H7 (cell line): ENCODE measurements around the gene CDK17. TPM values are rescaled to one million over a fixed set of nuclear protein-coding genes. Genes with fewer than 3 reads are reported as not detected.

Experiments used
- DNase-seq: peaks from one replicate; pipeline ENCODE4 v3.0.0; 2012
- H3K27me3 ChIP-seq: 2 replicates; pipeline ENCODE4 v1.6.0; 2011; ENCODE audit warnings: mild to moderate bottlenecking, low read length; ENCODE audit not compliant: control insufficient read depth, insufficient read depth
- H3K36me3 ChIP-seq: replicated peaks from 2 replicates; pipeline ENCODE4 v1.5.1; 2011; ENCODE audit warnings: low read length; ENCODE audit not compliant: control insufficient read depth, insufficient read depth
- H3K4me3 ChIP-seq: 2 replicates; pipeline ENCODE4 v1.5.1; 2011; ENCODE audit warnings: low read depth, mild to moderate bottlenecking, control low read depth, low read length, moderate library complexity; ENCODE audit not compliant: insufficient read depth
- total RNA-seq: library from RNA; depleted of rRNA; stranded (reverse); fragments of >200 nt; shearing (Covaris generic); gene quantifications from 2 replicates; pipeline ENCODE4 v1.2.3, GENCODE V29; 2014; rRNA removed

The CDK17 gene
- total RNA-seq, 1 experiment from 2014 or later = 25.5 TPM

DNA sequence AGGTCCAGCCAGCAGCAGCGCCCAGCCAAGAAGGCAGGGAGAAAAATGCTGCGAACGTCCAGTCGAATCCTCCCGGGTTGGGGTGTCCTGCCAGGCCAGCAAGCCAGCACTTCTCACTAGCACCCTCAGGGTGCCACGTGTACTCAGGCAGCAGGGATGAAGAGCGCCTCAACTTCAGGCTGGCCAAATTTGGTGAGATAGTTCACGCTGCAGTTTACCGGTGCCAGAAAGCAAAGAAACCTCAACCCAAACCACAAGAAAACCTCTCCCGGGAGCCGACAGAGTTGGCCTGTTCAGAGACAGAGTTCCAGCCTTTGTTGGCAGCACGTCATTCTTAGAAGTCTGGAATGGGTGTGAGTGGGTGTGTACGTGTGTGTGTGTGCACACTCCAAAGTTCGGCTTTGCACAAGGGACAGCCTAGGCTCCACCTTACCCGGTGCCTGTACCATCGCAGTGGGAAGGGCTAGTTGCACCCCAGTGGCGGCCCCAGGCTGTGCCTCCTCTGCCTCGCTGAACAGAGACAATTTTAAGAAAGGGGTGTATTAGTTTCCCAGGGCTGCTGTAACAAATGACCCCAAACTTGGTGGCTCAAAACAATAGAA, 163.9 kb downstream of the CDK17 start:
- no peaks in the 10 kb centered on the region for H3K36me3 ChIP-seq
- no peak for DNase-seq
- H3K4me3 ChIP-seq = no peak overlapping the region
- no peaks in the 10 kb centered on the region for H3K27me3 ChIP-seq

GRCh38 chr12:96235484-96235826, 164.8 kb downstream of the CDK17 start:
- no peak overlapping the region for H3K4me3 ChIP-seq
- no peaks in the 10 kb centered on the region for H3K36me3 ChIP-seq
- H3K27me3 ChIP-seq = no peaks in the 10 kb centered on the region
- no peak for DNase-seq

DNA sequence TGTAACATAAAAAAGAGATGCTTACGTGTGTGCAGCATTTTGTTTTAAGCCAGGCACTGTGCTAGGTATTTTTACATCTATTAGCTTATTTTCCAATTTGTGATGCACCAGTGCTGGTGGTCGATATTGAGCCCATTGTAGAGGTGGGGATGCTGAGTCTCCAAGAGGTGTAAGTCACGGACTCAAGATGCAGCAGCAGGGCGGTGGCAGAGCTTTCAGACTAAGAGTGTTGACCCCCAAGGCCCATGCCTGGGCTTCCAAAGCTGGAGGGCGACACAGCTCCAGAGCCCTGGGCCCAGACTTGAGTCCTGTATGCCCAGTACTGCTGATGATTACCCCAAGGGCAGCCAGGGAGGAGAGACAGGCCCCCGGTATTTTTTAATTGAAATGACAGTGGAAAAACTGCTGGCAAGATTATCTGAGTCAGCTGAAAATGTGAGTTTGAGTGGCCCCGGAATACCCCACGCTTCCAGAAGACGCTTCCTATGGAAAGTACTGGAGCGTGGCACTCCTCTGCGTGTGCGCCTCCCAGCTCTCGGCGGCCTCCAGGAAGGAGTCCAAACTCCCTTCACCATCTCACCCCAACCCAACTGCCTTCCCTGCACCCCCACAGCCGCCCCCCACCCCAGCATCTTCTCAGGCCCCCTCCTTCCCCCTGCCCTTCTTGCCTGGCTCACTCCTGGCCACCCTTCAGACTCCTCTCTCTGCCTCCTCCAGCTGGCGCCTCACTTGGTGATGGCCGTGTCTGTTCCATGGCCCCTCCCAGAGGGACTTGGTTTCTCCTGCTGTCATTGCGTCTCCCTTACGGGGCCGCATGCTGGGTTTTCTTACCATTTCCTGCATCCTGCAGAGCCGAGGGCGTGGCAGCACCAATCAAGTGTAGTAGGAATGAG, 165.4 kb downstream of the CDK17 start:
- H3K27me3 ChIP-seq = no peaks in the 10 kb centered on the region

GRCh38 chr12:96233939-96234461, 166.2 kb downstream of the CDK17 start:
- DNase-seq = no peak
- Histone ChIP-seq H3K27me3 (no peaks in the 10 kb centered on the region), H3K36me3 (no peaks in the 10 kb centered on the region), H3K4me3 (no peak overlapping the region)

More for the DNA sequence above, 165.4 kb downstream of the CDK17 start:
- no peaks in the 10 kb centered on the region for H3K36me3 ChIP-seq
- no peak for DNase-seq
- no peak overlapping the region for H3K4me3 ChIP-seq

DNA sequence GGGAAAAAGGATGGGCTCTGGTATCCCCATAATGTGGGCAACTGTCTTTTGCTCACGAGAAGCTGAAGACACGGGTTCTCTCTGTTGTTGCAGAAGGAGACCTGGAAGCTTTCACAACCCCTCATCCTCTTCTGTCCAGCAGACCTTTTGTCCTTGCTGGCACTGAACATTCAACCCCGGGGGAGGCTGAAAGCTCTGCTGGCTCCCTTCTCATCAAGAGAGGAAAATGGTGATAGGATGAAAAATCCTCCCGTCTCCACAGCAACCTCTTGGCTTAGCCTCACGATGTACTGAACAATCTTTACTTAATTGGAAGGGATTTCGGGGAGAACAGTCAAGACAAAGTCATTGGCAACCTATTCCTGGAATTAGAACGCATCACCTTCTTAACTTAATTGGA, 167.1 kb downstream of the CDK17 start:
- DNase-seq = no peak
- Histone ChIP-seq H3K27me3 (no peaks in the 10 kb centered on the region), H3K4me3 (no peak overlapping the region), H3K36me3 (no peaks in the 10 kb centered on the region)

- no peaks in the 10 kb centered on the region for H3K27me3 ChIP-seq
- H3K36me3 ChIP-seq = peaks cover 2% of the 10 kb centered on the region; the same call in 1 of the 2 replicates
- DNase-seq = no peak
- H3K4me3 ChIP-seq = no peak overlapping the region
These were observed 169.6 kb downstream of the CDK17 start for GRCh38 chr12:96230646-96231045.

DNA sequence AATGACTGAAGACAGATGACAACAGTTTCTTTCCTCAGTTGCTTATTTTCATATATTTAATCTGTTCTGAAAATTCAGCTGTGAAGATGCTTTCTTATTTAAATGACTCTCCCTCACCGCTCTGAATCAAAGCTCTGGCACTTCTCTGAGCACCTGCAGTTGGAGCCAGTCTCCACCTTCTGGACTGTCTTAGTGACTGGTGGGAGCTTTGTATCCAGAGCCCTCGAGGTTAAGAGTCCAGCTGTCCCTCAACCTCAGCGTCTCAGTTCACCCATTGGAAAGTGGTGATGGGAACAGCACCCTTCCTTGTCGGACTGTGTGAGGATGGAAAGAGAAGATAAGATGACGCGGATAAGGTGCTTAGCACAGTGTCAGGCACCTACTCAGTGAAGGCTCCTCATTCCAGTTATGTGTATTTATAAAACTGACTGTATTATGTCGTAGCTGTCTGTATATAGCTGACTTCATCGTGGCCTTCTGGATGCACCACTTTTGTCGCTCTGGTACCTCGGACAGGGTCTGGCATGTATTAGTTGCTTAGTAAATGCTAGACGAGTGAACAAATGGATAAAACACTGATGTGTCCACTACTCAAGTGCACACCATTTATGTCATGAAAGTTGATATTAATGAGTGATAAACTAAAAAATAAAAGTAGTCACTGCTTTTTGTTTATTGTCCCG, 171.5 kb downstream of the CDK17 start:
- H3K36me3 ChIP-seq = peaks cover 5% of the 10 kb centered on the region
- no peaks in the 10 kb centered on the region for H3K27me3 ChIP-seq
- H3K4me3 ChIP-seq = no peak overlapping the region
- DNase-seq = no peak

Other genes starting within 250 kb of the CDK17 start
- 23.8 and 27.6 TPM in 2 replicates for gene ELK3, start 206.1 kb downstream of the CDK17 start, total RNA-seq
- gene CFAP54, start 89.1 kb upstream of the CDK17 start, total RNA-seq = not detected in 2 replicates